Fibroblast of lung (primary cell): ENCODE data around the gene TRIP6. TPM values are rescaled to one million over a fixed set of nuclear protein-coding genes. Genes with fewer than 3 reads are reported as not detected.

Experiments
- DNase-seq, 2 donors: peaks; one replicate each; pipeline versions ENCODE4 v3.0.0 to v3.0.0-alpha.2; 2010; ENCODE audit warnings: low read depth in 2 of 2
- H2AFZ ChIP-seq: 2 replicates; pipeline ENCODE4 v1.5.1; 2012; ENCODE audit warnings: low read length, control low read depth, inconsistent platforms
- H3K27ac ChIP-seq: 2 replicates; pipeline ENCODE4 v1.5.1; 2011; ENCODE audit warnings: low read length, control low read depth; ENCODE audit not compliant: insufficient read depth
- H3K27me3 ChIP-seq: 2 replicates; pipeline ENCODE4 v1.5.1; 2011; ENCODE audit warnings: mild to moderate bottlenecking, low read length; ENCODE audit not compliant: control insufficient read depth, insufficient read depth
- H3K36me3 ChIP-seq: 2 replicates; pipeline ENCODE4 v1.5.1; 2011; ENCODE audit warnings: low read length; ENCODE audit not compliant: control insufficient read depth, insufficient read depth
- H3K4me1 ChIP-seq: 2 replicates; pipeline ENCODE4 v1.5.1; 2011; ENCODE audit warnings: low read length; ENCODE audit not compliant: control insufficient read depth, insufficient read depth; ENCODE audit errors: extremely low read depth
- H3K4me2 ChIP-seq: 2 replicates; pipeline ENCODE4 v1.5.1; 2011; ENCODE audit warnings: low read length, control low read depth; ENCODE audit not compliant: insufficient read depth; ENCODE audit errors: extremely low read depth
- H3K4me3 ChIP-seq, 4 experiments: fragments of 200-600 bp in 1 of 4; sonication (generic) in 1 of 4; replicated peaks in 1 of 4; 2 replicates each; pipeline ENCODE4 v1.5.1; 2011 to 2016; ENCODE audit warnings: low read length in 4 of 4, low read depth in 3 of 4, mild to moderate bottlenecking in 3 of 4, control low read depth in 2 of 4, inconsistent platforms in 1 of 4, mixed read lengths in 1 of 4; ENCODE audit not compliant: insufficient read depth in 1 of 4; ENCODE audit errors: control extremely low read depth in 1 of 4
- H3K79me2 ChIP-seq: 2 replicates; pipeline ENCODE4 v1.5.1; 2012; ENCODE audit warnings: mild to moderate bottlenecking, low read length, inconsistent platforms; ENCODE audit not compliant: control insufficient read depth, insufficient read depth
- H3K9ac ChIP-seq: 2 replicates; pipeline ENCODE4 v1.5.1; 2011; ENCODE audit warnings: mild to moderate bottlenecking, low read length, control low read depth; ENCODE audit not compliant: insufficient read depth
- H3K9me3 ChIP-seq: 2 replicates; pipeline ENCODE4 v1.5.1; 2012; ENCODE audit warnings: low read depth, low read length; ENCODE audit not compliant: control insufficient read depth, insufficient read depth
- H4K20me1 ChIP-seq: 2 replicates; pipeline ENCODE4 v1.5.1; 2011; ENCODE audit warnings: low read length; ENCODE audit not compliant: control insufficient read depth, insufficient read depth; ENCODE audit errors: extremely low read depth
- CTCF ChIP-seq, 2 donors: IDR thresholded peaks in 1 of 2; conservative IDR thresholded peaks in 1 of 2; 1 replicate in 1 of 2; 2 replicates in 1 of 2; pipeline ENCODE4 v1.5.1; 2011 to 2012; ENCODE audit warnings: low read length in 2 of 2, control low read depth in 1 of 2, inconsistent platforms in 1 of 2, low read depth in 1 of 2, mild to moderate bottlenecking in 1 of 2
- EZH2 ChIP-seq: IDR thresholded peaks from 2 replicates; pipeline ENCODE4 v1.5.1; 2012; ENCODE audit warnings: low read length, control low read depth, mild to moderate bottlenecking; ENCODE audit errors: missing control alignments
- polyA plus RNA-seq, 2 donors: library from polyadenylated mRNA; depleted of rRNA in 1 of 2; stranded (reverse) in 1 of 2; unstranded in 1 of 2; fragments of >200 nt; gene quantifications; 2 replicates each; pipeline ENCODE4 v1.2.1, GENCODE V29; 2011 to 2012; ENCODE audit warnings: missing spikeins in 1 of 2
- total RNA-seq: library from RNA; depleted of rRNA; stranded (reverse); fragments of >200 nt; gene quantifications from 2 replicates; pipeline ENCODE4 v1.2.1, GENCODE V29; 2014

TRIP6 gene
- total and polyA plus RNA-seq, 2 donors (not counting 1 experiment from before 2014, with no cell fraction given): 76.2 to 96.1 TPM

GRCh38 chr7:100893910-100894721, 26.9 kb downstream of the TRIP6 start:
- Histone ChIP-seq H3K4me3 (no peak overlapping the region), H3K9ac (no peak overlapping the region), H3K4me1 (peaks cover 4% of the 10 kb centered on the region), H3K27me3 (peaks cover 22% of the 10 kb centered on the region), H3K27ac (no peak overlapping the region), H3K4me2 (no peak overlapping the region), H2AFZ (no peak overlapping the region), H3K36me3 (no peaks in the 10 kb centered on the region), H3K9me3 (no peaks in the 10 kb centered on the region), H4K20me1 (no peaks in the 10 kb centered on the region), H3K79me2 (no peaks in the 10 kb centered on the region)
- DNase-seq: no peak
- TF ChIP-seq CTCF (conservative IDR thresholded peaks at IDR 0.05 in 1 of 2, IDR thresholded peaks at IDR 0.05 in 1 of 2; ENCODE audit: low read depth in 1 of 2, low read length in 2 of 2) (no peak), EZH2 (no peak)

GRCh38 chr7:100894860-100895700, 27.9 kb downstream of the TRIP6 start:
- TF ChIP-seq CTCF (conservative IDR thresholded peaks at IDR 0.05 in 1 of 2, IDR thresholded peaks at IDR 0.05 in 1 of 2; ENCODE audit: low read depth in 1 of 2, low read length in 2 of 2): peak; percentile 68
- TF ChIP-seq EZH2: peak; percentile 95
- Histone ChIP-seq H3K4me3 (peak overlapping the region; percentile 7 to 50 (median 30)), H4K20me1 (no peaks in the 10 kb centered on the region), H3K4me1 (no peaks in the 10 kb centered on the region), H3K36me3 (no peaks in the 10 kb centered on the region), H2AFZ (no peak overlapping the region), H3K9ac (no peak overlapping the region), H3K27ac (no peak overlapping the region), H3K27me3 (peaks cover 23% of the 10 kb centered on the region), H3K9me3 (no peaks in the 10 kb centered on the region), H3K79me2 (no peaks in the 10 kb centered on the region), H3K4me2 (peak overlapping the region; percentile 68)
- no peak for DNase-seq

- Histone ChIP-seq H3K36me3 (no peaks in the 10 kb centered on the region), H4K20me1 (no peaks in the 10 kb centered on the region), H3K27ac (no peak within 1 kb of the TSS), H3K9me3 (no peaks in the 10 kb centered on the region), H3K4me1 (no peaks in the 10 kb centered on the region), H3K4me3 (peak within 1 kb of the TSS; percentile 7 to 50 (median 30)), H3K4me2 (peak within 1 kb of the TSS; percentile 68), H3K27me3 (peaks cover 29% of the 10 kb centered on the region), H3K79me2 (no peaks in the 10 kb centered on the region), H3K9ac (no peak within 1 kb of the TSS), H2AFZ (no peak within 1 kb of the TSS)
- TF ChIP-seq EZH2: no peak
- TF ChIP-seq CTCF (conservative IDR thresholded peaks at IDR 0.05 in 1 of 2, IDR thresholded peaks at IDR 0.05 in 1 of 2; ENCODE audit: low read depth in 1 of 2, low read length in 2 of 2): no peak
- no peak for DNase-seq
These were observed 28.4 kb downstream of the TRIP6 start, which contains the start of gene ACHE for GRCh38 chr7:100895701-100895955. TSS of gene ACHE (minus strand) at chr7:100895888. CDS start at chr7:100894232, 1,656 bp downstream.
